ENCODE measurements around the gene ZNF519. TPM values are rescaled to one million over a fixed set of nuclear protein-coding genes. Genes with fewer than 3 reads are reported as not detected.

ZNF519 gene
- 1.9 and 2.3 TPM in 2 replicates for total RNA-seq

GRCh38 chr18:14132271-14132700 lies at the start of gene ZNF519:
Gene ZNF519, minus strand, starts transcription at chr18:14132435. Its CDS starts 158 bp downstream, at chr18:14132277.

Other genes with a start within 250 kb of the ZNF519 start
- gene MC2R, start 216.9 kb downstream of the ZNF519 start, total RNA-seq = not detected in 2 replicates